GM12875 (cell line): Measurements from ENCODE around the gene C1QTNF5.

Experiments used
- H3K4me3 ChIP-seq: one replicate; pipeline ENCODE4 v1.5.1; 2011; ENCODE audit warnings: low read depth, low read length, control low read depth
- CTCF ChIP-seq: IDR thresholded peaks from 2 replicates; pipeline ENCODE4 v1.5.1; 2011; ENCODE audit warnings: low read depth, mild to moderate bottlenecking, control low read depth, inconsistent platforms, low read length, moderate library complexity, borderline replicate concordance; ENCODE audit not compliant: insufficient read depth

The C1QTNF5 gene

GRCh38 chr11:119298726-119299125 is 42.0 kb downstream of the C1QTNF5 start:
- no peak for TF ChIP-seq CTCF
- no peak overlapping the region for H3K4me3 ChIP-seq

- TF ChIP-seq CTCF = no peak
- H3K4me3 ChIP-seq = no peak overlapping the region
These were observed 42.7 kb downstream of the C1QTNF5 start for GRCh38 chr11:119297938-119298337.

GRCh38 chr11:119295178-119295577 is 45.5 kb downstream of the C1QTNF5 start:
- TF ChIP-seq CTCF = no peak
- H3K4me3 ChIP-seq = no peak overlapping the region

GRCh38 chr11:119293461-119293860 is 47.2 kb downstream of the C1QTNF5 start:
- TF ChIP-seq CTCF = no peak
- no peak overlapping the region for H3K4me3 ChIP-seq

- no peak for TF ChIP-seq CTCF
- no peak overlapping the region for H3K4me3 ChIP-seq
These were observed 49.7 kb downstream of the C1QTNF5 start for GRCh38 chr11:119290894-119291497.
